Stimulated activated CD4-positive, alpha-beta T cell treated with anti-CD3 and anti-CD28 coated beads, Interleukin-12 subunit alpha, Interleukin-12 subunit beta, amount 100 ng/mL, for 48 hours (primary cell): ENCODE measurements around the gene DGKB.

ENCODE experiments used
- DNase-seq, 3 donors: peaks; one replicate each; pipeline ENCODE4 v3.0.0-alpha.2; 2020; ENCODE audit warnings: low read depth in 2 of 3, low spot score in 1 of 3

Gene DGKB

DNA sequence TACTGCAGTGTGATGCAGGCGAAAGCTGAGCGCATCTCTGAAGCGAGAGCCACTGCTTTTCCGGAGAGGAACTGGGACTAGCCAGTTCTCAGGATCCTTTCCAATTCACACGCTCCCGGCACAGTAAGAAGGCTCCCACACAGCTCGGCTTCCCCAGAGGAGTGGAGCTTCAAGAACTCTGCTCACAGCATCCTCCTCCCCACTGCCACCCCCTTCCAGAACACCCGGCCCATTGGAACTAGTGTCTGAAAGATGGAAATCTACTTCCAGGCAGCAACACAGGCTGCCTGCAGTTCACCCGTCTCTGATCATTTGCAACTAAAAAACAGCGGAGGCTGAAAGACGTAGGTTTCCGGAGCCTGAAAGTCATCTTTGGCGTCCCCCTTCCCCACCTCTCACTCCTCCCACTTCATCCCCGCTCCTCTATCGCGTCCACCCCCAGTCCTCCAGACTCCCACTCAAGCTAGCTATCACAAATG is at the start of gene DGKB:
Gene DGKB, minus strand, starts transcription at position 163 of the 479 bp plus-strand sequence.
- DNase-seq: no peak

- DNase-seq: no peak
These were observed 47.5 kb upstream of the DGKB start for GRCh38 chr7:14950013-14950412.

- no peak for DNase-seq
These were observed 35.6 kb upstream of the DGKB start for GRCh38 chr7:14938181-14938580.

DNA sequence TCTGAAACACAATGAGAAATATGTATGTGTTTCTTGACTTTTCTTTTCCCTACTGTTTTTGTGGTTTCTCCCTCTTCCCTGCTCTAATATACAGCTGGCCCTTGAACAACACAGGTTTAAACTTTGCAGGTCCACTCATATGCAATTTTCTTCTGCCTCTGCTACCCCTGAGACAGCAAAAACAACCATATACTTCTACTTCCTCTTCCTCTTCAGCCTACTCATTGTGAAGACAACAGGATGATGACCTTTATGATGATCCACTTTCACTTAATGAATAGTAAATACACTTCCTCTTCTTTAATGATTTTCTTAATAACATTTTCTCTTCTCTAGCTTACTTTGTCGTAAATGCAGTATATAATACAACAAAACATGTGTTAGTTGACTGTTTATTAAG is 35.0 kb upstream of the DGKB start:
- DNase-seq: no peak

- no peak for DNase-seq
These were observed 34.0 kb upstream of the DGKB start for GRCh38 chr7:14936554-14936953.

- no peak for DNase-seq
These were observed 32.3 kb upstream of the DGKB start for GRCh38 chr7:14934839-14935238.

DNA sequence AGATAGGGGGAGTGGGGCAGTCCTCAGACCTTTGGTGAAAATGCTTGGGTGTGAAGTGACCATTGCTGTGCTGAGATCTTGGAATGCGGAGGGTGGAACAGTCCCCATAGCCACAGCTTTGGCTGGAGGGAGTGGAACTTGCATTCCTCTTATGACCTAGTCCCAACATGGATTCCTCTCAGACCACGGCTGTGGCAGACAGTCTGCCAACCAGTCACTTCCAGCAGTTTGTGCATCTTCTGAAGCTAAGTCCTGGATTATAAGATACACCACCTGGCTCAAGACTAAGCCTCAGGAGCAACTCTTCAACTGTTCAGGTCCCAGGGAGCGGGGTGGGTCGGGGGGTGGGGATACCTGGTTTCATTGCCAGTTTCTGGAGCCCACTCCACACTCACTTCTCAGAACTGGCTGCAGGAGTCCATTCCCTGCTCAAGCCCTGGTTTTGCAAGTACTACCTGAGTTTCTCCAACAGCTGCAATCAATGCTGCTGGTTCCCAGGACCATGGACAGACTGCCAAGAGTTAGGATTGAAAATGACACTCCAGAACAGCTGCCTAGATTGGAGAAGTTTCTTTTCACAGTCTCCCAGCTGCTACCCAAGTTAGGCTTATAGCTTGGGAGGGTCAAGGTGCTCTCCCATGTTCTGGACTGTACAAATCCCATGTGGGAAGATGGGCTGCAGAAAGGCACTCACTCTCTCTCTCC is 29.1 kb upstream of the DGKB start:
- no peak for DNase-seq

GRCh38 chr7:14924398-14924797 is 21.8 kb upstream of the DGKB start:
- DNase-seq: no peak

GRCh38 chr7:14911077-14911476 is 8.5 kb upstream of the DGKB start:
- DNase-seq: no peak

- no peak for DNase-seq
These were observed 6.1 kb upstream of the DGKB start for GRCh38 chr7:14908697-14909096.

DNA sequence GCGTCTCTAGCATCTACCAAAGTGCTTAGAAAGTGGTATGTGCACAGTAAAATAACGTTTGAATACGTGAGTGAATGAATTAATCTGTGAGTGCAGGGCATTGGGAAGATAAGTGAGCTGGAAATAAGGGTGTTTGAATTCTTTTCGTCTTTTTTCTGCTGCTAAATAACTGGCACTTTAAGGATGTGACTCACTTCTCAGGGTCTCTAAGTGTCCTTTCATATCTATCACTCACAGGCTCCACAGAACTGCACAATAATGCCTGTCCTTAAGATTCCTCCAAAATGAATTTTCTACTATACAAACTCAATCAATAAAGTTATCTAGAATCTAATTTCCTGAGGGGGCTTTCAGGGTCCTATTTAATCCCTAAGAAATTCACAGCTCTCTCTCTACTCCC is 3.2 kb upstream of the DGKB start:
- DNase-seq: no peak

DNA sequence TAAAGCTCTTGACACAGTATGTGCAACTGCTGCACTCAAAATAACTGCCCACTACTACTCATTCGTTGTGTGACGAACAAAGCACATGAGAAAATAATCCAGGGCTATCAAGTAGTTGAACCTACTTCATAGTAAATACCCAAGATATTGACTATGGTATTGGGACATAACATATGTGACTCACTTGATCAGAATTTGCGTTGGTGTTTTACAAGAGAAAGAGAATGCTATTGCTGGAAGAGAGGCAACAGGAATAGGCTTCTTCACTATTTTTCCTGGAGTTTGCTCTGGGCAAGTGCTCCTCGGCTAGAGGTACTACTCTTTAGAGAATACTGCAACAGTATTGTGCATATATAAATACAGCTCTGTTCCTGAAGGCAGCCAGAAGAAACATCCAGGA is 2.5 kb downstream of the DGKB start:
- no peak for DNase-seq

DNA sequence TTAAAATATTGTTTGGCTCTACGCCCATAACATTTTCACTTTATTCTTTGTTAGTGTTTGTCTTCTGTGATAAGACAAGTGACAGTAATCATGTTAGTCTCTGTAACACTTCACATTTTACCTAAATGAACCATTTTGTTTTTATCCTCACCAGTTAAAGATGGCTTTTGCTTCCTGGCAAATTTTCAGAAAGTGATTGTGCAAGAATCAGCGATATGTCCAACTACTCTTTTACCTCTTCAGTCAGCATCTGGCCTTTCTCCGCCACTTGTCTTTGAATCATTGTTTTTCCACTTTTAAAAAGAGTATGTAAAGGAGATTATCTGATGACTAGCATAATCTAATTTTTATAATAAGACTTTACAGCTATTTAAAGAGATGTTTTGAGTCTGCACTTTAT is 3.5 kb downstream of the DGKB start:
- no peak for DNase-seq

DNA sequence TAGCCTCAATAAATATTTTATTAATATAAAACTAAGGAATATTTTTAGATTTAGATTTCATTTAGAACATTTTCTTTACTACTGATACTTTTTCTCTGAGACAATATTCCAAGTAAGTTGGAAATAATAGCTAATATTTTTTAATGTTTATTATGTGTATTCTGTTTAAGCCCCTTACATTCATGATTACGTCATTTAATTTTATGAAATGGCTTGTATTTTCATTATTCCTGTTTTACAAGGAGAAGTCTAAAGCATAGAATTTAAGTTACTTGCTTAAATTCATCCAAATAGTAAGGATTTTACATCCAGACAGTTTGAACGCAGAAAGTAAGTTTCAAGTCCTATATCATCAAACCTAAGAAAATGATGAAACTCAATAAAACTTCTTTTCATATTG is 6.1 kb downstream of the DGKB start:
- no peak for DNase-seq

- no peak for DNase-seq
These were observed 7.7 kb downstream of the DGKB start for GRCh38 chr7:14894826-14895225.

GRCh38 chr7:14892961-14893360 is 9.6 kb downstream of the DGKB start:
- DNase-seq: no peak

- no peak for DNase-seq
These were observed 11.3 kb downstream of the DGKB start for GRCh38 chr7:14891289-14891688.

GRCh38 chr7:14888962-14889361 is 13.6 kb downstream of the DGKB start:
- DNase-seq: no peak

- DNase-seq: no peak
These were observed 16.0 kb downstream of the DGKB start for GRCh38 chr7:14886533-14886932.

- no peak for DNase-seq
These were observed 26.5 kb downstream of the DGKB start for GRCh38 chr7:14875941-14876587.

- no peak for DNase-seq
These were observed 30.7 kb downstream of the DGKB start for GRCh38 chr7:14871880-14872279.

DNA sequence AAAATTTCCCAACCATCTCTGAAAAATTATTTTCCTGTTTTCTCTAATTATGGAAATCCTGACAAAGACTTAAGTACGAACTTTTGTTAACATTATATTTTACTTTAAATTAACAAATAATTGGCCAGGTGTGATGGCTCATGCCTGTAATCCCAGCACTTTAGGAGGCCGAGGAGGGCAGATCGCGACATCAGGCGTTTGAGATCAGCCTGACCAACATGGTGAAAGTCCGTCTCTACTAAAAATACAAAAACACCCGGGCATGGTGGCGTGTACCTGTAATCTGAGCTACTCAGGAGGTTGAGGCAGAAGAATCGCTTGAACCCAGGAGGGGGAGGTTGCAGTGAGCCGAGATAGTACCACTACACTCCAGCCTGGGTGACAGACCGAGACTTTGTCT is 32.2 kb downstream of the DGKB start:
- no peak for DNase-seq

DNA sequence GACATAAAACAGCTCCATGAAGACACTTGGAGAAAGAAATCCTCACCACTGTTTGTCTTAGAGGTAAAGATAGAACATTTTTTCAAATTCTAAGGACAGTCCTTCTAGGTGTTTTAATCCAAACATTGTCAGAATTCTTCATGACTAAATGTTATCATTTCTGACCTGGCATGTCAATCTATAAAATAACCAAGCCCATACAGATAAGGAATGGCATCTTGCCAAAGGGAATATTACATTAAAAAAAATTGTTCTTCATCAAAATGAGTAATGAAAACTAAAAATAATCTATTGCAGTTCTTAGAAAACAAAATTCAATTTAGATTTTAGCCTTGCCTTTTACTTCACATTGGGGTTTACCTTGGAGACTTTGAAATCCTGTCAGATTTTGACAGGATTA is 33.6 kb downstream of the DGKB start:
- DNase-seq: no peak
